HCT116 (cell line): ENCODE results near the gene ZC3H7A.

Source experiments
- CTCF ChIP-seq, 3 experiments: fragments of 200-600 bp in 1 of 3; sonication (generic) in 1 of 3; IDR thresholded peaks in 2 of 3; conservative IDR thresholded peaks in 1 of 3; 2 replicates each; pipeline ENCODE4 v1.5.1; 2012 to 2017; ENCODE audit warnings: low read depth in 2 of 3, low read length in 2 of 3, antibody characterized with exemption in 1 of 3, borderline replicate concordance in 1 of 3, control low read depth in 1 of 3, mild to moderate bottlenecking in 1 of 3, mixed read lengths in 1 of 3, mixed run types in 1 of 3, moderate library complexity in 1 of 3; ENCODE audit not compliant: insufficient read depth in 1 of 3
- EZH2 ChIP-seq: fragments of 200-600 bp; sonication (generic); IDR thresholded peaks from 2 replicates; pipeline ENCODE4 v1.6.1; 2017; ENCODE audit warnings: antibody characterized with exemption, mixed run types
- JUND ChIP-seq: IDR thresholded peaks from 2 replicates; pipeline ENCODE4 v1.6.1; 2012
- MAX ChIP-seq: IDR thresholded peaks from 2 replicates; pipeline ENCODE4 v1.6.1; 2012
- POLR2A ChIP-seq: IDR thresholded peaks from 2 replicates; pipeline ENCODE4 v1.7.0; 2011; ENCODE audit warnings: borderline replicate concordance; ENCODE audit not compliant: insufficient read depth, insufficient read length; ENCODE audit errors: extremely low read depth
- POLR2AphosphoS5 ChIP-seq: IDR thresholded peaks from 2 replicates; pipeline ENCODE4 v1.6.1; 2011; ENCODE audit warnings: mild to moderate bottlenecking, low read depth, low read length, moderate library complexity
- SP1 ChIP-seq: IDR thresholded peaks from 2 replicates; pipeline ENCODE4 v1.6.1; 2012; ENCODE audit warnings: low read depth
- TF ChIP-seq, protein P1 (sequence below): IDR thresholded peaks from 2 replicates; pipeline ENCODE4 v1.6.1; 2012; ENCODE audit warnings: low read depth

- TF ChIP-seq POLR2A = no peak
- TF ChIP-seq, protein P1, sequence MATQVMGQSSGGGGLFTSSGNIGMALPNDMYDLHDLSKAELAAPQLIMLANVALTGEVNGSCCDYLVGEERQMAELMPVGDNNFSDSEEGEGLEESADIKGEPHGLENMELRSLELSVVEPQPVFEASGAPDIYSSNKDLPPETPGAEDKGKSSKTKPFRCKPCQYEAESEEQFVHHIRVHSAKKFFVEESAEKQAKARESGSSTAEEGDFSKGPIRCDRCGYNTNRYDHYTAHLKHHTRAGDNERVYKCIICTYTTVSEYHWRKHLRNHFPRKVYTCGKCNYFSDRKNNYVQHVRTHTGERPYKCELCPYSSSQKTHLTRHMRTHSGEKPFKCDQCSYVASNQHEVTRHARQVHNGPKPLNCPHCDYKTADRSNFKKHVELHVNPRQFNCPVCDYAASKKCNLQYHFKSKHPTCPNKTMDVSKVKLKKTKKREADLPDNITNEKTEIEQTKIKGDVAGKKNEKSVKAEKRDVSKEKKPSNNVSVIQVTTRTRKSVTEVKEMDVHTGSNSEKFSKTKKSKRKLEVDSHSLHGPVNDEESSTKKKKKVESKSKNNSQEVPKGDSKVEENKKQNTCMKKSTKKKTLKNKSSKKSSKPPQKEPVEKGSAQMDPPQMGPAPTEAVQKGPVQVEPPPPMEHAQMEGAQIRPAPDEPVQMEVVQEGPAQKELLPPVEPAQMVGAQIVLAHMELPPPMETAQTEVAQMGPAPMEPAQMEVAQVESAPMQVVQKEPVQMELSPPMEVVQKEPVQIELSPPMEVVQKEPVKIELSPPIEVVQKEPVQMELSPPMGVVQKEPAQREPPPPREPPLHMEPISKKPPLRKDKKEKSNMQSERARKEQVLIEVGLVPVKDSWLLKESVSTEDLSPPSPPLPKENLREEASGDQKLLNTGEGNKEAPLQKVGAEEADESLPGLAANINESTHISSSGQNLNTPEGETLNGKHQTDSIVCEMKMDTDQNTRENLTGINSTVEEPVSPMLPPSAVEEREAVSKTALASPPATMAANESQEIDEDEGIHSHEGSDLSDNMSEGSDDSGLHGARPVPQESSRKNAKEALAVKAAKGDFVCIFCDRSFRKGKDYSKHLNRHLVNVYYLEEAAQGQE = no peak
- TF ChIP-seq EZH2 = no peak
- TF ChIP-seq CTCF (IDR thresholded peaks at IDR 0.05 in 2 of 3, conservative IDR thresholded peaks at IDR 0.05 in 1 of 3; ENCODE audit: borderline replicate concordance in 1 of 3, insufficient read depth in 1 of 3, low read depth in 2 of 3, low read length in 2 of 3) = no peak
- no peak for TF ChIP-seq SP1
- no peak for TF ChIP-seq JUND
- no peak for TF ChIP-seq POLR2AphosphoS5
- no peak for TF ChIP-seq MAX
Observed at GRCh38 chr16:11794996-11795886, 1.8 kb downstream of the ZC3H7A start.
